Liver (tissue), 9 donors: ENCODE data around the gene NPW. TPM values are rescaled to one million over a fixed set of nuclear protein-coding genes. Genes with fewer than 3 reads are reported as not detected.

Experiments
- DNase-seq: peaks from one replicate; pipeline ENCODE4 v3.0.0-alpha.2; 2017; ENCODE audit warnings: low spot score
- H3K27ac ChIP-seq, 2 donors: one replicate each; pipeline ENCODE4 v1.7.0; 2013; ENCODE audit warnings: inconsistent platforms in 2 of 2, low read length in 2 of 2, control low read depth in 1 of 2, low read depth in 1 of 2, mild to moderate bottlenecking in 1 of 2
- H3K27me3 ChIP-seq, 4 donors: one replicate each; pipeline versions ENCODE4 v1.6.1 to v1.7.0; 2013; ENCODE audit warnings: low read length in 3 of 4, inconsistent platforms in 1 of 4, mild to moderate bottlenecking in 1 of 4, moderate library complexity in 1 of 4; ENCODE audit not compliant: control insufficient read depth in 4 of 4, insufficient read depth in 4 of 4
- H3K36me3 ChIP-seq, 4 donors: one replicate each; pipeline versions ENCODE4 v1.6.1 to v1.7.0; 2013; ENCODE audit warnings: low read length in 3 of 4, mild to moderate bottlenecking in 3 of 4, low read depth in 1 of 4, moderate library complexity in 1 of 4; ENCODE audit not compliant: control insufficient read depth in 4 of 4, insufficient read depth in 3 of 4
- H3K4me1 ChIP-seq, 4 donors: one replicate each; pipeline versions ENCODE4 v1.6.1 to v1.7.0; 2013; ENCODE audit warnings: low read length in 3 of 4, mild to moderate bottlenecking in 3 of 4, moderate library complexity in 1 of 4; ENCODE audit not compliant: control insufficient read depth in 4 of 4, insufficient read depth in 4 of 4
- H3K4me3 ChIP-seq, 3 donors: one replicate each; pipeline versions ENCODE4 v1.6.1 to v1.7.0; 2013; ENCODE audit warnings: low read length in 3 of 3, control low read depth in 1 of 3, low read depth in 1 of 3, mild to moderate bottlenecking in 1 of 3
- H3K9ac ChIP-seq, 2 donors: one replicate each; pipeline ENCODE4 v1.7.0; 2013; ENCODE audit warnings: low read length in 2 of 2, mild to moderate bottlenecking in 2 of 2, moderate library complexity in 2 of 2, control low read depth in 1 of 2, low read depth in 1 of 2
- H3K9me3 ChIP-seq, 4 donors: one replicate each; pipeline versions ENCODE4 v1.6.1 to v1.7.0; 2013; ENCODE audit warnings: low read length in 3 of 4; ENCODE audit not compliant: control insufficient read depth in 4 of 4
- EGR1 ChIP-seq, 2 donors: IDR thresholded peaks; 2 replicates each; pipeline ENCODE4 v1.6.1; 2016 to 2018; ENCODE audit warnings: antibody characterized with exemption in 2 of 2, low read depth in 2 of 2
- FOXA2 ChIP-seq: IDR thresholded peaks from 2 replicates; pipeline ENCODE4 v1.6.1; 2016; ENCODE audit warnings: antibody characterized with exemption
- GABPA ChIP-seq, 2 donors: IDR thresholded peaks in 1 of 2; conservative IDR thresholded peaks in 1 of 2; 2 replicates each; pipeline ENCODE4 v1.6.1; 2016; ENCODE audit warnings: antibody characterized with exemption in 2 of 2, mild to moderate bottlenecking in 1 of 2, moderate library complexity in 1 of 2
- HNF4A ChIP-seq, 2 donors: conservative IDR thresholded peaks; 2 replicates each; pipeline ENCODE4 v1.6.1; 2016; ENCODE audit warnings: antibody characterized with exemption in 2 of 2, mild to moderate bottlenecking in 2 of 2
- HNF4G ChIP-seq: IDR thresholded peaks from 2 replicates; pipeline ENCODE4 v1.6.1; 2016; ENCODE audit warnings: antibody characterized with exemption
- JUND ChIP-seq, 2 donors: IDR thresholded peaks; 2 replicates each; pipeline ENCODE4 v1.6.1; 2016; ENCODE audit warnings: antibody characterized with exemption in 2 of 2
- NR2F2 ChIP-seq: IDR thresholded peaks from 2 replicates; pipeline ENCODE4 v1.6.1; 2016; ENCODE audit warnings: antibody characterized with exemption
- RAD21 ChIP-seq, 2 donors: IDR thresholded peaks; 2 replicates each; pipeline ENCODE4 v1.6.1; 2016; ENCODE audit warnings: antibody characterized with exemption in 2 of 2, mild to moderate bottlenecking in 2 of 2
- RXRA ChIP-seq, 2 donors: IDR thresholded peaks; 2 replicates each; pipeline ENCODE4 v1.6.1; 2017 to 2018; ENCODE audit warnings: antibody characterized with exemption in 2 of 2, mild to moderate bottlenecking in 1 of 2
- SP1 ChIP-seq: IDR thresholded peaks from 2 replicates; pipeline ENCODE4 v1.6.1; 2018; ENCODE audit warnings: antibody characterized with exemption, mild to moderate bottlenecking
- TAF1 ChIP-seq: conservative IDR thresholded peaks from 2 replicates; pipeline ENCODE4 v1.6.1; 2016; ENCODE audit warnings: antibody characterized with exemption, mild to moderate bottlenecking
- YY1 ChIP-seq: IDR thresholded peaks from 2 replicates; pipeline ENCODE4 v1.6.1; 2016; ENCODE audit warnings: antibody characterized with exemption, mild to moderate bottlenecking
- WGBS: extraction: QIAGEN DNeasy Blood & Tissue Kit; methylation state at CpG from one replicate; pipeline ENCODE4 v1.1.7; 2013; 5-methylcytosine and 5-hydroxymethylcytosine counted together
- polyA plus RNA-seq, 2 donors: library from polyadenylated mRNA; stranded (reverse) in 1 of 2; unstranded in 1 of 2; fragments of 200-250 nt in 1 of 2; fragments of >200 nt in 1 of 2; fragmentation: Nextera tagmentation in 1 of 2; extraction: Ambion mirVana in 1 of 2; gene quantifications; one replicate each; pipeline versions ENCODE4 v1.2.1 to v1.2.3, GENCODE V29; 2013 to 2015
- total RNA-seq, 2 donors: library from RNA; depleted of rRNA; stranded (reverse); fragments of >200 nt; gene quantifications; one replicate each; pipeline ENCODE4 v1.2.3, GENCODE V29; 2014
- TF ChIP-seq, protein P1 (sequence below): IDR thresholded peaks from 2 replicates; pipeline ENCODE4 v1.6.1; 2016; ENCODE audit warnings: antibody characterized with exemption
- TF ChIP-seq, protein P2 (sequence below): IDR thresholded peaks from 2 replicates; pipeline ENCODE4 v1.6.1; 2016; ENCODE audit warnings: antibody characterized with exemption, mild to moderate bottlenecking
- TF ChIP-seq, protein P3 (sequence below): fragments of 150-350 bp; IDR thresholded peaks from 2 replicates; pipeline ENCODE4 v1.5.1; 2017; ENCODE audit warnings: improper control_type of control experiment, low read depth, low read length; ENCODE audit not compliant: missing input control
- TF ChIP-seq, protein P4 (sequence below): IDR thresholded peaks from 2 replicates; pipeline ENCODE4 v1.6.1; 2016; ENCODE audit warnings: antibody characterized with exemption
- TF ChIP-seq, protein P5 (sequence below): IDR thresholded peaks from 2 replicates; pipeline ENCODE4 v1.6.1; 2016; ENCODE audit warnings: antibody characterized with exemption
- donor health status: healthy.
- donor health status: healthy.
- donor health status: healthy.
- donor health status: healthy.
- donor health status: healthy.

NPW gene
- total and polyA plus RNA-seq, 4 donors = 1.3 to 20.6 (median 9.1) TPM

DNA sequence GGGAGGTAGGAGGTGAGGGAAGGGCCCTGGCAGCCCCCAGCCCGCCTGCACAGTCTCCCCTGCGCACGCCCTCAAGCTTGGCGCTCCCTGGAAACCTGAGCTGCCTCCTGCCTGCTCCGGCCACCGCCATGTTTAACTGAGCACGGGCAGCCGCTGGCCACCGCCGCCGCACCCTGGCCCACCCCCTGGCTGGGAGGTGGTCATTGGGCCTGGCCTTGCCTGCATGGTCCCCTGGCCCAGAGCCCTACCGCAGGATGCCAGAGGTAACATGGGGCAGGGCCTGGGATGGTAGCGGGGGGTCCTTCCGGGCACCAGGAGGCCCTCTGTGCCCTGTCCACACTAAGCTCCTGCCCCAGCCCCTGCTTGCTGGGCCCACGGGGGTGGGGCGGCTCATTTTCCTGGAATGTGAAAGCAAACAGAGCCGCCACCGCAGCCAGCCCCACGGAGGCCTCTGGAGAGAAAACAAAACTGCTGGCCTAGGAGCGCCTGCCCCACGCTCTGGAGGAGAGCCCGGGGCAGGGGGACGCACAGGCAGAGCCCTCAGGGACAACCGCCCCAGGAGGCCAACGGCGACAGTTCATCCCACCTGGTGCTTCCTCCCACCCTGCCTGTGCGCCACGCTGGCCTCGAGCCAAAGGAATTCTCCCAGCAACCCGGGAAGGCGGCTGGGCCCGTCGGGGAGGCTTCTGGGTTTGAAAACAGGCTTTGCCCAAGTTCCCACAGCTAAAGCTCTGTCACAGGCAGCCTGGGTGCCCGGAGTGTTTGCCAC, 16.0 kb downstream of the NPW start:
- DNase-seq = no peak

More for the DNA sequence above, 16.0 kb downstream of the NPW start:
- H3K27ac ChIP-seq = peak overlapping the region; percentile 91 to 98
- TF ChIP-seq RAD21 (IDR thresholded peaks at IDR 0.05) = peak in 1 of 2 donors; percentile 44
- peak; percentile 96 for TF ChIP-seq YY1
- TF ChIP-seq GABPA (IDR thresholded peaks at IDR 0.05 in 1 of 2, conservative IDR thresholded peaks at IDR 0.05 in 1 of 2) = peak in 1 of 2 donors; percentile 53
- TF ChIP-seq, protein P1, sequence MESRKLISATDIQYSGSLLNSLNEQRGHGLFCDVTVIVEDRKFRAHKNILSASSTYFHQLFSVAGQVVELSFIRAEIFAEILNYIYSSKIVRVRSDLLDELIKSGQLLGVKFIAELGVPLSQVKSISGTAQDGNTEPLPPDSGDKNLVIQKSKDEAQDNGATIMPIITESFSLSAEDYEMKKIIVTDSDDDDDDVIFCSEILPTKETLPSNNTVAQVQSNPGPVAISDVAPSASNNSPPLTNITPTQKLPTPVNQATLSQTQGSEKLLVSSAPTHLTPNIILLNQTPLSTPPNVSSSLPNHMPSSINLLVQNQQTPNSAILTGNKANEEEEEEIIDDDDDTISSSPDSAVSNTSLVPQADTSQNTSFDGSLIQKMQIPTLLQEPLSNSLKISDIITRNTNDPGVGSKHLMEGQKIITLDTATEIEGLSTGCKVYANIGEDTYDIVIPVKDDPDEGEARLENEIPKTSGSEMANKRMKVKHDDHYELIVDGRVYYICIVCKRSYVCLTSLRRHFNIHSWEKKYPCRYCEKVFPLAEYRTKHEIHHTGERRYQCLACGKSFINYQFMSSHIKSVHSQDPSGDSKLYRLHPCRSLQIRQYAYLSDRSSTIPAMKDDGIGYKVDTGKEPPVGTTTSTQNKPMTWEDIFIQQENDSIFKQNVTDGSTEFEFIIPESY = peak; percentile 60
- TF ChIP-seq, protein P2, sequence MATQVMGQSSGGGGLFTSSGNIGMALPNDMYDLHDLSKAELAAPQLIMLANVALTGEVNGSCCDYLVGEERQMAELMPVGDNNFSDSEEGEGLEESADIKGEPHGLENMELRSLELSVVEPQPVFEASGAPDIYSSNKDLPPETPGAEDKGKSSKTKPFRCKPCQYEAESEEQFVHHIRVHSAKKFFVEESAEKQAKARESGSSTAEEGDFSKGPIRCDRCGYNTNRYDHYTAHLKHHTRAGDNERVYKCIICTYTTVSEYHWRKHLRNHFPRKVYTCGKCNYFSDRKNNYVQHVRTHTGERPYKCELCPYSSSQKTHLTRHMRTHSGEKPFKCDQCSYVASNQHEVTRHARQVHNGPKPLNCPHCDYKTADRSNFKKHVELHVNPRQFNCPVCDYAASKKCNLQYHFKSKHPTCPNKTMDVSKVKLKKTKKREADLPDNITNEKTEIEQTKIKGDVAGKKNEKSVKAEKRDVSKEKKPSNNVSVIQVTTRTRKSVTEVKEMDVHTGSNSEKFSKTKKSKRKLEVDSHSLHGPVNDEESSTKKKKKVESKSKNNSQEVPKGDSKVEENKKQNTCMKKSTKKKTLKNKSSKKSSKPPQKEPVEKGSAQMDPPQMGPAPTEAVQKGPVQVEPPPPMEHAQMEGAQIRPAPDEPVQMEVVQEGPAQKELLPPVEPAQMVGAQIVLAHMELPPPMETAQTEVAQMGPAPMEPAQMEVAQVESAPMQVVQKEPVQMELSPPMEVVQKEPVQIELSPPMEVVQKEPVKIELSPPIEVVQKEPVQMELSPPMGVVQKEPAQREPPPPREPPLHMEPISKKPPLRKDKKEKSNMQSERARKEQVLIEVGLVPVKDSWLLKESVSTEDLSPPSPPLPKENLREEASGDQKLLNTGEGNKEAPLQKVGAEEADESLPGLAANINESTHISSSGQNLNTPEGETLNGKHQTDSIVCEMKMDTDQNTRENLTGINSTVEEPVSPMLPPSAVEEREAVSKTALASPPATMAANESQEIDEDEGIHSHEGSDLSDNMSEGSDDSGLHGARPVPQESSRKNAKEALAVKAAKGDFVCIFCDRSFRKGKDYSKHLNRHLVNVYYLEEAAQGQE = peak; percentile 40
- TF ChIP-seq EGR1 (IDR thresholded peaks at IDR 0.05; ENCODE audit: low read depth in 2 of 2) = peak; percentile 43 to 55
- TF ChIP-seq, protein P3, sequence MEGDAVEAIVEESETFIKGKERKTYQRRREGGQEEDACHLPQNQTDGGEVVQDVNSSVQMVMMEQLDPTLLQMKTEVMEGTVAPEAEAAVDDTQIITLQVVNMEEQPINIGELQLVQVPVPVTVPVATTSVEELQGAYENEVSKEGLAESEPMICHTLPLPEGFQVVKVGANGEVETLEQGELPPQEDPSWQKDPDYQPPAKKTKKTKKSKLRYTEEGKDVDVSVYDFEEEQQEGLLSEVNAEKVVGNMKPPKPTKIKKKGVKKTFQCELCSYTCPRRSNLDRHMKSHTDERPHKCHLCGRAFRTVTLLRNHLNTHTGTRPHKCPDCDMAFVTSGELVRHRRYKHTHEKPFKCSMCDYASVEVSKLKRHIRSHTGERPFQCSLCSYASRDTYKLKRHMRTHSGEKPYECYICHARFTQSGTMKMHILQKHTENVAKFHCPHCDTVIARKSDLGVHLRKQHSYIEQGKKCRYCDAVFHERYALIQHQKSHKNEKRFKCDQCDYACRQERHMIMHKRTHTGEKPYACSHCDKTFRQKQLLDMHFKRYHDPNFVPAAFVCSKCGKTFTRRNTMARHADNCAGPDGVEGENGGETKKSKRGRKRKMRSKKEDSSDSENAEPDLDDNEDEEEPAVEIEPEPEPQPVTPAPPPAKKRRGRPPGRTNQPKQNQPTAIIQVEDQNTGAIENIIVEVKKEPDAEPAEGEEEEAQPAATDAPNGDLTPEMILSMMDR = no peak
- TF ChIP-seq JUND (IDR thresholded peaks at IDR 0.05) = no peak
- TF ChIP-seq, protein P4, sequence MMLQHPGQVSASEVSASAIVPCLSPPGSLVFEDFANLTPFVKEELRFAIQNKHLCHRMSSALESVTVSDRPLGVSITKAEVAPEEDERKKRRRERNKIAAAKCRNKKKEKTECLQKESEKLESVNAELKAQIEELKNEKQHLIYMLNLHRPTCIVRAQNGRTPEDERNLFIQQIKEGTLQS = no peak
- TF ChIP-seq RXRA (IDR thresholded peaks at IDR 0.05) = peak; percentile 79 to 84
- peak; percentile 40 to 68 for TF ChIP-seq HNF4A (conservative IDR thresholded peaks at IDR 0.05)
- no peak for TF ChIP-seq HNF4G
- peak; percentile 84 for TF ChIP-seq TAF1
- TF ChIP-seq SP1 = peak; percentile 78
- TF ChIP-seq NR2F2 = peak; percentile 76
- TF ChIP-seq FOXA2 = peak; percentile 35
- TF ChIP-seq, protein P5, sequence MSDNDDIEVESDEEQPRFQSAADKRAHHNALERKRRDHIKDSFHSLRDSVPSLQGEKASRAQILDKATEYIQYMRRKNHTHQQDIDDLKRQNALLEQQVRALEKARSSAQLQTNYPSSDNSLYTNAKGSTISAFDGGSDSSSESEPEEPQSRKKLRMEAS = peak; percentile 55
- H3K27me3 ChIP-seq = no peaks in the 10 kb centered on the region
- H3K9ac ChIP-seq = peak overlapping the region; percentile 77 to 81
- peaks cover 20 to 87% (median 60%) of the 10 kb centered on the region in 4 donors for H3K4me1 ChIP-seq
- WGBS = 18% methylated on average over 34 of the region's 34 CpGs
- peaks cover 0 to 2% (median 0%) of the 10 kb centered on the region in 4 donors for H3K36me3 ChIP-seq
- H3K9me3 ChIP-seq = no peaks in the 10 kb centered on the region
- peak overlapping the region; percentile 48 to 82 (median 69) for H3K4me3 ChIP-seq
